ENCODE results near the gene MIA.

- no peak for TF ChIP-seq CTCF (IDR thresholded peaks at IDR 0.05)
- no peak for TF ChIP-seq POLR2A (IDR thresholded peaks at IDR 0.05)
- TF ChIP-seq POLR2AphosphoS5 (IDR thresholded peaks at IDR 0.05), result no peak
Observed at GRCh38 chr19:40776932-40777644, 1.8 kb downstream of the MIA start.

All from breast epithelium (tissue), 3 donors.